A673 (cell line): ENCODE data around the gene DEXI.

Source experiments
- EZH2 ChIP-seq: fragments of 200-600 bp; sonication (generic); IDR thresholded peaks from 2 replicates; pipeline ENCODE4 v1.6.1; 2017; ENCODE audit warnings: borderline replicate concordance, low read depth, mild to moderate bottlenecking, mixed read lengths, antibody characterized with exemption, low read length; ENCODE audit not compliant: poor library complexity, severe bottlenecking
- TF ChIP-seq, protein P1 (sequence below): fragments of 300-800, 200-600 bp; sonication (generic); conservative IDR thresholded peaks from 2 replicates; pipeline ENCODE4 v1.5.1; 2017; ENCODE audit warnings: low read depth, mild to moderate bottlenecking, antibody characterized with exemption, low read length, moderate library complexity, mixed read lengths

DNA sequence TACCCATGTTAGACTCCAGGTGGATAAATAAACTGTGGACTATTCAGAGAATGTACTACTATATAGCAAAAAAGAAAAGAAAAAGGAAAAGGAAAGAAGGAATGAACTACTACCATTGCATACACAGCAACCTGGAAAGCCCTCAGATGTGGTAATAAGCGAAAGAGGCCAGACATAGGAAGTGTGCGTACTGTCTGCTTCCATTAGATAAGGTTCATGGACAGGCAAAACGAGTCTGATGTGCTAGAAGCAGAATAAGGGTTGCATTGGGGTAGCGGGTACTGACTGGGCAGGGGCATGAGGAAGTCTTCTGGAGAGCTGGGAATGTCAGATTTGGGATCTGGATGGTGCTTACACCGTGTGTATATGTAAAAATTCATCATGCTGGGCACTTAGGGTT, 23.9 kb upstream of the DEXI start:
- TF ChIP-seq, protein P1, sequence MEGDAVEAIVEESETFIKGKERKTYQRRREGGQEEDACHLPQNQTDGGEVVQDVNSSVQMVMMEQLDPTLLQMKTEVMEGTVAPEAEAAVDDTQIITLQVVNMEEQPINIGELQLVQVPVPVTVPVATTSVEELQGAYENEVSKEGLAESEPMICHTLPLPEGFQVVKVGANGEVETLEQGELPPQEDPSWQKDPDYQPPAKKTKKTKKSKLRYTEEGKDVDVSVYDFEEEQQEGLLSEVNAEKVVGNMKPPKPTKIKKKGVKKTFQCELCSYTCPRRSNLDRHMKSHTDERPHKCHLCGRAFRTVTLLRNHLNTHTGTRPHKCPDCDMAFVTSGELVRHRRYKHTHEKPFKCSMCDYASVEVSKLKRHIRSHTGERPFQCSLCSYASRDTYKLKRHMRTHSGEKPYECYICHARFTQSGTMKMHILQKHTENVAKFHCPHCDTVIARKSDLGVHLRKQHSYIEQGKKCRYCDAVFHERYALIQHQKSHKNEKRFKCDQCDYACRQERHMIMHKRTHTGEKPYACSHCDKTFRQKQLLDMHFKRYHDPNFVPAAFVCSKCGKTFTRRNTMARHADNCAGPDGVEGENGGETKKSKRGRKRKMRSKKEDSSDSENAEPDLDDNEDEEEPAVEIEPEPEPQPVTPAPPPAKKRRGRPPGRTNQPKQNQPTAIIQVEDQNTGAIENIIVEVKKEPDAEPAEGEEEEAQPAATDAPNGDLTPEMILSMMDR = no peak
- TF ChIP-seq EZH2 = no peak
